IPS-20b (cell line): Measurements from ENCODE around the gene APLF.
"Not testable (repeated sequence)": the region's sequence is repeated elsewhere in the genome, so short reads cannot be mapped to it uniquely, and the experiment has no call there.

ENCODE experiments used
- H3K27ac ChIP-seq: one replicate; pipeline ENCODE4 v1.5.1; 2013; ENCODE audit warnings: low read length
- H3K27me3 ChIP-seq: 2 replicates; pipeline ENCODE4 v1.6.1; 2013; ENCODE audit warnings: mild to moderate bottlenecking, low read length, inconsistent platforms; ENCODE audit not compliant: insufficient read depth
- H3K36me3 ChIP-seq: 2 replicates; pipeline ENCODE4 v1.6.1; 2013; ENCODE audit warnings: low read depth, mild to moderate bottlenecking, inconsistent platforms, low read length, moderate library complexity; ENCODE audit not compliant: insufficient read depth
- H3K4me1 ChIP-seq: 2 replicates; pipeline ENCODE4 v1.6.1; 2013; ENCODE audit warnings: mild to moderate bottlenecking, control low read depth, inconsistent platforms, low read length, moderate library complexity; ENCODE audit not compliant: insufficient read depth
- H3K4me3 ChIP-seq: 2 replicates; pipeline ENCODE4 v1.5.1; 2013; ENCODE audit warnings: mild to moderate bottlenecking, low read length, inconsistent platforms
- H3K9ac ChIP-seq: 2 replicates; pipeline ENCODE4 v1.6.1; 2013; ENCODE audit warnings: low read depth, mild to moderate bottlenecking, inconsistent platforms, low read length, moderate library complexity
- H3K9me3 ChIP-seq: 2 replicates; pipeline ENCODE4 v1.6.1; 2013; ENCODE audit warnings: mild to moderate bottlenecking, low read depth, low read length, inconsistent platforms; ENCODE audit not compliant: insufficient read depth

Gene APLF

DNA sequence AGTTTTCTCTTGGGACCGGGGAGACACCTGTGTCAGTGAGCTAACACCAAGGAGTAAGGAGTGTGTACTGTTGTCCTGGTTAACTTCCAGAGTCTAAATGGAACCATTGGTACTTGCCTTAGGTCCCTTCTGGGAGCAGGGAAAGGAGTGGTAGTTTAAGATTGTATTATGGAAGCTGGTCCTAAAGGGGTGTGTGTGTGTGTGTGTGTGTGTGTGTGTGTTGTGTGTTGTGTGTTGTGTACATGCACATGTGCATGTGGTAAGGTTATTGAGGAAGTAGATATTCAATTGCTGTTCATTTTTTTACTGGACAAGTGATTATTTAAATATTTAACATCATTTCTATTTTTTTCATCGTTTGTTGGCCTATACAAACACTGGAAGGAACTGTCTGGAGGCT, 1.4 kb downstream of the APLF start:
- Histone ChIP-seq H3K36me3 (no peaks in the 10 kb centered on the region), H3K27ac (no peak overlapping the region), H3K27me3 (no peaks in the 10 kb centered on the region), H3K4me1 (no peaks in the 10 kb centered on the region), H3K9me3 (no peaks in the 10 kb centered on the region), H3K4me3 (peak overlapping the region; percentile 88), H3K9ac (no peak overlapping the region)

DNA sequence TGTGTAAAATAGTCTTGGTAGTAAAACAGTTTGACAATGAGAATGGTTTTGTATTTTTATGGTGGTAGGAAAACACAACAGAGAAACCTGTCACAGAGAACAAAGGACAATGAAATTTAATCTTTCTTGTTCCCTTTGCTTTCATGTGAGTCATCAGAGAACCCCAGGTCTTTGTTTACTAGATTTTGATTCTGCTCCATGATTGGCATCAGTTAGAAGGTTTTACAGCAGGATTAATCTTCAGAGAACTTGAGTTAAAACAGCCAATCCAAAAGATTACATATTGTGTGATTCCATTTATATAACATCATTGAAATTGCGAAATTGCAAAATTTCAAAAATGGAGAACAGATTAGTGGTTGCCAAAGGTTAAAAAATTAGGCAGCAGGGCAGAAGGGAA, 2.5 kb downstream of the APLF start:
- Histone ChIP-seq H3K9me3 (no peaks in the 10 kb centered on the region), H3K4me1 (no peaks in the 10 kb centered on the region), H3K36me3 (no peaks in the 10 kb centered on the region), H3K27me3 (no peaks in the 10 kb centered on the region), H3K27ac (no peak overlapping the region), H3K9ac (no peak overlapping the region), H3K4me3 (no peak overlapping the region)

DNA sequence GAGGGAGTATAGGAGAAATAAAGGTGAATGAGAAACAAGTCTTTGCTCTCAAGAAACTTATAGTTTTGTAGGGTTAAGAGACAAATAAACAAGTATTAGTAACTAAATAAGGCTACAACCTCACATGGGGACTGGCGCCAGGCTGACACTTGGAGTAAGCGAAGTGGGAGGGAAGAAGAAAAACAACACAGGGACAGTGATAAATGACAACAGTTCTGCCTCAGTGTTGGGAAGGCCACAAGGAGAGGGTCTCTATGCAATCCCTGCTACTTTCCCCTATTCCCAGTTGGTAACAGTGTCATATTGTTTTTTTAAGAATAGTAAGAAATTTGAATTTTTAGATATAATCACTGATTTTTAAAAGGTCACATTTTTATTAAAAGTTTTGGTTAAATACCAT, 4.0 kb downstream of the APLF start:
- no peak overlapping the region for H3K27ac ChIP-seq
- H3K36me3 ChIP-seq = no peaks in the 10 kb centered on the region
- no peak overlapping the region for H3K4me3 ChIP-seq
- no peaks in the 10 kb centered on the region for H3K27me3 ChIP-seq
- no peaks in the 10 kb centered on the region for H3K4me1 ChIP-seq
- no peaks in the 10 kb centered on the region for H3K9me3 ChIP-seq
- no peak overlapping the region for H3K9ac ChIP-seq

DNA sequence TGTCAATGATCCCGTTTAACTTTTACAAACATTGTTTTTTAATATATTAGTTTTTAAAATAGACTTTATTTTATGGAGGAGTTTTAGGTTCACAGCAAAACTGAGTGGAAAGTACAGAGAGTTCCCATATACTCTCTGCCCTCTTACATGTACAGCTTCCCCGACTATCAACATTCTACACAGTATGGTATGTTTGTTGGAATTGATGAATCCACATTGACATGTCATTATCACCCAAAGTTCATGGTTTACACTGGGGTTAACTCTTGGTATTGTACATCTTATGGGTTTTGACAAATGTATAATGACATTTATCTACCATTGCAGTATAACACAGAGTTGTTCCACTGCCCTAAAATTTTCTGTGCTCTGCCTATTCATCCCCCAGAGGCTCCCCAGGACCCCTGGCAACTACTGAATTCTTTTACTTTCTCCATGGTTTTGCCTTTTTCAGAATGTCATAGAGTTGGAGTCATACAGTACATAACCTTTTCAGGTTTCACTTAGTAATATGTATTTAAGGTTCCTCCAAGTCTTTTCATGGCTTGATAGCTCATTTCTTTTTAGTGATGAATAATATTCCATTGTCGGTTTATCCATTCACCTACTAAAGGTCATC, 5.5 kb downstream of the APLF start:
- no peak overlapping the region for H3K4me3 ChIP-seq
- H3K36me3 ChIP-seq = no peaks in the 10 kb centered on the region
- H3K27me3 ChIP-seq = no peaks in the 10 kb centered on the region
- H3K9ac ChIP-seq = no peak overlapping the region
- no peaks in the 10 kb centered on the region for H3K4me1 ChIP-seq
- H3K9me3 ChIP-seq = no peaks in the 10 kb centered on the region
- H3K27ac ChIP-seq = no peak overlapping the region

DNA sequence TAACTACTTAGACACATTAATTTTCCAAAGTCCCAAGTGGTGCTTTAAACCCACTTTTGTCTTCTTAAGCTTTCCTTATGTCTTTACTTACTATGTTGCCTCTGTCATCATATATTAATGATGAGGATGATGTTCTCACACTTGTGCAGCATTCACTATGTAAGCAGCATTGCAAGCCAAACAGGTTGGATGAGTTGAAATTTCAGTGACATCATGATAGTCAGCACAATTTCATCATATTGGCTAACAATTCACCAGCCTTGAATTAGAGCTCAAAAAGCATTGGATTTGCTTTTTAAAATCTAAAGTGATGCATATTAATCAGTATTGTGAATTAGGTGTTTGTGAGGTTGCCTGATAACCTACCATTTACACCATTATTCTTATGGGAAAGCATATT, 7.7 kb downstream of the APLF start:
- Histone ChIP-seq H3K36me3 (no peaks in the 10 kb centered on the region), H3K9ac (no peak overlapping the region), H3K9me3 (no peaks in the 10 kb centered on the region), H3K4me1 (no peaks in the 10 kb centered on the region), H3K4me3 (no peak overlapping the region), H3K27ac (no peak overlapping the region), H3K27me3 (no peaks in the 10 kb centered on the region)

DNA sequence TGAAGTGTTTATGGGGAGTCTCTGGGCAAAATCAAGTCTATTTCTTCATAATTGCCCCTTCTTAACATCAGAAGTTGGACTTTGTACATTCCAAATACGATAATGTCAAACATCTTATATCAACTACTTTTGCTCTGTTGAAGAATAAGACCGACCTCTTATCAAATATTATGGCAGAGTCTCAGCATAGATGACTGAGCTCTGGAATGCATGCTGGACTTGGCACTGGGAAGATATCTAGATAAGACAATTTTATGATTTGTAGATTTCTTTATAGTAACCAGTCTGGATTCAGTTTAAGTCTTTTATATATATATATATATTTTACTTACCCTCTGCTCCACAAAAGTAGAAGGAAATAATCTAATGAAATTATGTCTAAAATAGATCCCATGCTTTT, 8.2 kb downstream of the APLF start:
- no peak overlapping the region for H3K4me3 ChIP-seq
- no peaks in the 10 kb centered on the region for H3K27me3 ChIP-seq
- no peak overlapping the region for H3K27ac ChIP-seq
- no peaks in the 10 kb centered on the region for H3K4me1 ChIP-seq
- no peaks in the 10 kb centered on the region for H3K36me3 ChIP-seq
- no peak overlapping the region for H3K9ac ChIP-seq
- no peaks in the 10 kb centered on the region for H3K9me3 ChIP-seq

DNA sequence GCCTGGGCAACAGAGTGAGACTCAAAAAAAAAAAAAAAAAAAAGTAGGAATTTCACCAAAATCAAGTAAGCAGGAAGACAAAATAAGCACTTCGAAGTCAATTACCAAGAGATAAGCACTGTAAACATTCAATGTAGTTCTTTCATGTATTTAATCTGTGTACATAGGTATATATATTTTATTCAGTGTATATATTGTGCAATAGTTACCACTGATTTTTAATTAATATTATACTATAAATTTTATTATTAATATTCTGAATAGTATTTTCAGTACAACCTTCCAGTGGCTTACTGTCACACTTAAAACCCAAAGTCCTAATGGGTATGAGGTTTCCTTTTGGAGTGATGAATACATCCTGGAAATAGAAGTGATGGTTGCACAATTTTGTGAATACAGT, 9.1 kb downstream of the APLF start:
- H3K36me3 ChIP-seq = no peaks in the 10 kb centered on the region
- no peaks in the 10 kb centered on the region for H3K27me3 ChIP-seq
- H3K27ac ChIP-seq = no peak overlapping the region
- H3K9me3 ChIP-seq = no peaks in the 10 kb centered on the region
- H3K4me1 ChIP-seq = no peaks in the 10 kb centered on the region
- no peak overlapping the region for H3K9ac ChIP-seq
- no peak overlapping the region for H3K4me3 ChIP-seq

DNA sequence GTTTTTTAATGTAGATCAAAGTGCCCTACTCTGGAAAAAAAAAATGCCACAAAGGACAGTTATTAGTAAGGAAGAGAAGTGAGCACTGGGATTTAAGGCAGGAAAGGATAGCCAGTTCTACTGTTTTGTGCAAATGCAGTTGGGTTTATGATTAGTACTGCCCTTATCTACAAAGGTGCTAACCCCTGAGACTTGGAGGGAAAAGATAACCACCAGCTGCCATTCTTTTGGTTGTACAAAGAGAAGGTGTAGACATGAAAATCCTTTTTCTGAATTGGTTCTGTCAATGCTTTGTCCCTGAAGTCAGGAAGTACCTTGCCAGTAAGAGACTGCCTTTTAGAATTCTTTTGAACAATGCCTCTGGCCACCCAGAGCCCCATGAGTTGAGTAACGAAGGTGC, 11.3 kb downstream of the APLF start:
- H3K27ac ChIP-seq = no peak overlapping the region
- H3K4me1 ChIP-seq = 0 out of 2 replicates have a peak, but pooled peaks cover 3% of the 10 kb centered on the region
- no peaks in the 10 kb centered on the region for H3K27me3 ChIP-seq
- no peaks in the 10 kb centered on the region for H3K36me3 ChIP-seq
- H3K4me3 ChIP-seq = no peak overlapping the region
- H3K9ac ChIP-seq = no peak overlapping the region
- no peaks in the 10 kb centered on the region for H3K9me3 ChIP-seq

DNA sequence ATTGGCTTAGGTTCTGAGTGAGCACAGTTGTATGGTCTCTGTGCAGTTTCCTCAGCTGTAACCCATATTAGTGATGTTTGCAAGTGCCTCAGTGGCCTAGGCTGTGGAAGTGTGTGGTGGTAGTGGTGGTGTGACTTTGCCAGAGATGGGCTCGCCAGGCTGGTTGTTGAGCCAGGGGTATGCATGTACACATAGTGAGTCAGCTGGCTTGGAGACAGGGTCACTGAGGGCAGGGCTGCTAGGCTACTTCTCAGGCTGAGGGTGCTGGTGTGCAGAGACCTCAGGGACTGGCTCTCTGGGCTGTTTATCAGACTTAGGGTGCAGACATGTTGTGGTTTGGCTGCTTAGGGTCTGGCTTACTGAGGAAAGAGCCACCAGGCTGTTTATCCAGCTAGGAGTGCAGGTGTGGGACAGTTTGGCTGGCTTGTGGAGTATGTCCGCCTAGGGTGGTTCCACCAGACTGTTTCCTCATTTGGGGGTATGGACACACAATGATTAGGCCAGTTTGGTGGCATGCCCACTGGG, 15.0 kb downstream of the APLF start:
- Histone ChIP-seq H3K27ac (no peak overlapping the region), H3K36me3 (no peaks in the 10 kb centered on the region), H3K4me1 (0 out of 2 replicates have a peak, but pooled peaks cover 3% of the 10 kb centered on the region), H3K9me3 (no peaks in the 10 kb centered on the region), H3K9ac (no peak overlapping the region), H3K4me3 (no peak overlapping the region), H3K27me3 (no peaks in the 10 kb centered on the region)

DNA sequence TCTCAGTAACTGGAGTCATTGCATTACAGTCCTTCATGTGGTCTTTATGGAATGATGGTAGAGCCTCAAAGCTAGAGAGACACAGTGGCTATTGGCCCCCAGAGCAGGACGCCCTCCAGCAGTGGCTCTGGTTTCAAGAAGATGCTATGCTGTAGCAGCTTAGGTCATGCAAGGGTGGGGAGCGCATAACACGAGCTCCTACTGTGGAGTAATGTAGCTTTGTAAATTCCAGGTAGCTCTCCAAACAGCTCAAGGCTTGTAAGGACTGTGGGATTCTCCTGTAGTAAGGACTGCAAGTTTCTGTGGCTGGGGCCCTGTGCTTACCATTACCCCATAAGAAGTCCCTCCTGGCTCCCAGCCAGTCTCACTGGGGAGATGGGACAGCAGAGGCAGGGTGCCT, 15.6 kb downstream of the APLF start:
- Histone ChIP-seq H3K27me3 (no peaks in the 10 kb centered on the region), H3K36me3 (no peaks in the 10 kb centered on the region), H3K9me3 (no peaks in the 10 kb centered on the region), H3K27ac (no peak overlapping the region), H3K9ac (no peak overlapping the region), H3K4me3 (no peak overlapping the region), H3K4me1 (0 out of 2 replicates have a peak, but pooled peaks cover 3% of the 10 kb centered on the region)

DNA sequence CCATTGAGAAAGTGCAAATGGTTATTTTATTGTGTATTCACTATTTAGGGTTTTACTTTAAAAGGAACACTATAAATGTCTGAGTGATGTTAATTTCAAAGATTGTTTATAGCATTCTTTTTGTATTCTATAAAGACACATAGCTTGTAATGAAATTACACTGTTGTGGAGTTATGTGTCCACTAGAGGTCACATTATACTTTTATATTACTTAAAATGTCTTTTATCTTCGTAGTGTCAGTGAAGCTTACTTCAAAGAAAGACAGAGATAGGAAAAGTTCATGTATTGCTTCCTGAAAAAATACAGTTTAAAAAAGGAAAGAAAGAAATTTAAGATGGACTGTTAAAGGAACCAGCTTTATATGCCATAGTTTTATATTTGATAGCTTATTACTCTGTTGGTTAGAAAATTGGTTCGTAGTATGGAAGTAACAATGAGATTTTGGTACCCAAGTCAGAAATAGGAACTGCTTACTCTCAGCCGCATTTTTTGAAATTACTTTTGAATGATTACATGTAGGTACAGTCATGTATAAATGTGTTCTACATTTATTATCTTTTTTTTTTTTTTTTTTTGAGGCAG, 20.5 kb downstream of the APLF start:
- no peak overlapping the region for H3K4me3 ChIP-seq
- no peak overlapping the region for H3K27ac ChIP-seq
- H3K36me3 ChIP-seq = no peaks in the 10 kb centered on the region
- no peaks in the 10 kb centered on the region for H3K27me3 ChIP-seq
- no peak overlapping the region for H3K9ac ChIP-seq
- 0 out of 2 replicates have a peak, but pooled peaks cover 3% of the 10 kb centered on the region for H3K4me1 ChIP-seq
- no peaks in the 10 kb centered on the region for H3K9me3 ChIP-seq

DNA sequence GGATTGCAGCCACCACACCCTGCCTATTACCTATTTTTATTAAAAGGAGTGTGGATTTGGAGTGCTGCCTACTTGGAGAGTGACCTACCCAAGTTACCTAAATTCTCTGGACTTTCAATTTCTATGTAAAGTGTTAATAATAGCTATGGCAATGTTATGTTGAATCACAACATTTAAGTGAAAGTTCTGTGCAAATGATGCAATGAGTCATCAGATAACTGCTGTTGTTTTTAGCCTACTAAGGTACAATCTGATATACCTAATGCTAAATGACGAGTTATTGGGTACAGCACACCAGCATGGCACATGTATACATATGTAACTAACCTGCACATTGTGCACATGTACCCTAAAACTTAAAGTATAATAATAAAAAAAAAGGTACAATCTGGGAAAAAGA, 21.2 kb downstream of the APLF start:
- H3K4me3 ChIP-seq, H3K36me3 ChIP-seq, H3K4me1 ChIP-seq, H3K9me3 ChIP-seq, H3K9ac ChIP-seq, H3K27me3 ChIP-seq, H3K27ac ChIP-seq: not testable (repeated sequence)
